AG04450 (cell line): ENCODE results near the gene FPR2. TPM values are rescaled to one million over a fixed set of nuclear protein-coding genes. Genes with fewer than 3 reads are reported as not detected.

ENCODE experiments used
- CTCF ChIA-PET: fragments of 300-600, 350-600 bp; formaldehyde crosslinking; extraction: SDS; loops from one replicate; lab custom pipeline; 2022; ENCODE audit warnings: antibody characterized with exemption, inconsistent platforms; lab: Charles Lee
- POLR2A ChIA-PET: fragments of 350-600 bp; formaldehyde crosslinking; extraction: SDS; loops from one replicate; lab custom pipeline; 2021; ENCODE audit warnings: antibody characterized with exemption, inconsistent platforms; lab: Yijun Ruan, JAX
- DNase-seq: peaks from one replicate; pipeline ENCODE4 v3.0.0-alpha.2; 2011; ENCODE audit warnings: low read depth, low spot score
- H3K27ac ChIP-seq: one replicate; pipeline ENCODE4 v1.5.1; 2012; ENCODE audit warnings: low read depth, low read length, control low read depth
- H3K27me3 ChIP-seq: one replicate; pipeline ENCODE4 v1.6.0; 2012; ENCODE audit warnings: low read length; ENCODE audit not compliant: control insufficient read depth, insufficient read depth
- H3K4me3 ChIP-seq: 2 replicates; pipeline ENCODE4 v1.5.1; 2011; ENCODE audit warnings: mild to moderate bottlenecking, low read depth, low read length, control low read depth
- H3K9me3 ChIP-seq: 2 replicates; pipeline ENCODE4 v1.5.1; 2012; ENCODE audit warnings: low read length; ENCODE audit not compliant: control insufficient read depth, insufficient read depth
- CTCF ChIP-seq: IDR thresholded peaks from 2 replicates; pipeline ENCODE4 v1.5.1; 2011; ENCODE audit warnings: low read depth, low read length, control low read depth, inconsistent platforms
- polyA plus RNA-seq: library from polyadenylated mRNA; depleted of rRNA; stranded (reverse); fragments of >200 nt; gene quantifications from 2 replicates; pipeline ENCODE4 v1.2.3, GENCODE V29; 2011

The FPR2 gene
- polyA plus RNA-seq, 1 experiment, result not detected

- DNase-seq, result no peak
- TF ChIP-seq CTCF, result no peak
- H3K27ac ChIP-seq, result no peak within 1 kb of the TSS
- peaks cover 7% of the 10 kb centered on the region for H3K9me3 ChIP-seq
- ChIA-PET CTCF (no interaction called here), POLR2A (no interaction called here)
- H3K27me3 ChIP-seq, result no peaks in the 10 kb centered on the region
- no peak within 1 kb of the TSS for H3K4me3 ChIP-seq
These were observed 34.0 kb downstream of the FPR2 start, which contains the start of gene FPR3 for GRCh38 chr19:51794885-51795490. Gene FPR3, plus strand, starts transcription at chr19:51795157. Its CDS starts 28,592 bp downstream, at chr19:51823749.

- TF ChIP-seq CTCF, result no peak
- H3K4me3 ChIP-seq, result no peak overlapping the region
- ChIA-PET POLR2A (no interaction called here), CTCF (interaction anchor here (1.5 kb wide), 1 partner anchor 19 kb away, joined by 7 read pairs; no protein-coding TSS in a partner anchor)
- peaks cover 9% of the 10 kb centered on the region for H3K9me3 ChIP-seq
- no peaks in the 10 kb centered on the region for H3K27me3 ChIP-seq
- DNase-seq, result no peak
- no peak overlapping the region for H3K27ac ChIP-seq
These were observed 35.3 kb downstream of the FPR2 start for GRCh38 chr19:51796195-51796679.

GRCh38 chr19:51797480-51797879 lies 36.5 kb downstream of the FPR2 start:
- ChIA-PET POLR2A (no interaction called here), CTCF (no interaction called here)
- TF ChIP-seq CTCF, result no peak
- no peak for DNase-seq
- Histone ChIP-seq H3K27ac (no peak overlapping the region), H3K4me3 (no peak overlapping the region), H3K27me3 (no peaks in the 10 kb centered on the region), H3K9me3 (peaks cover 12% of the 10 kb centered on the region)

- no peak for TF ChIP-seq CTCF
- ChIA-PET CTCF (no interaction called here), POLR2A (no interaction called here)
- no peak overlapping the region for H3K4me3 ChIP-seq
- H3K9me3 ChIP-seq, result peaks cover 12% of the 10 kb centered on the region
- no peak overlapping the region for H3K27ac ChIP-seq
- DNase-seq, result no peak
- H3K27me3 ChIP-seq, result no peaks in the 10 kb centered on the region
These were observed 37.1 kb downstream of the FPR2 start for GRCh38 chr19:51798062-51798461.

DNA sequence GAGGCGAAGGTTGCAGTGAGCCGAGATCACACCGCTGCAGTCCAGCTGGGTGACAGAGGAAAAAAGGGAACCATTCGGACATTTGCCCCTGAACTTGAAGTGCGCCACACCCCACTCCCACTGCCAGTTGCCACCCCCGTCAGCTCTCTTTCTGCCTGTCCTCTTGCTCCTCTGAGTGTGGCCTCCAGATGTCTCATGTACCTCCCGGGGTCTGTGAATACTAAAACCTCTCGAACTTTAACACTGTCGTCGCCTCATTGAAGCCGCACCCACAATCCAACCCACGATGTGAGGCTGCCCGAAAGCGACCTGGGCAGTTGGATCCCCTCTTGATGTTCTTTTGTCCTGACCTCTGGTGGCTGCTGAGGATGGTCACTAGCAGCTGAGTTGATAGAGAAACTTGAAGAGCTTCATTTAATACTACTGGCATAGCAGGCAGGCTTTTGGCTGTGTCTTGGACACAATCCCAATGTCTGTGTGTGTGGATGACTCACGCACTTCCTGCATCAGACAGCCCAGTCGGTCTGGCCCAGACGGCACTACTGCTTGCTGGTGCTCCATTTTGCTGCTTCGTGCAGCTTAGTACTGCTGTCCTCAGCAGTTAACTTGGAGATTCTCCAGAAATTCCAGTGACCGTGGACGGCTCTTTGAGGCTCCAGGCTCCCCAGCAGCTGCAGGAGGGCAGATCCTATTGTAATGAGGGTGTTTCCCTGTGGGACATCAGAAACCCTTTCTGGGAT lies 38.2 kb downstream of the FPR2 start:
- Histone ChIP-seq H3K27me3 (no peaks in the 10 kb centered on the region), H3K27ac (no peak overlapping the region), H3K9me3 (peaks cover 12% of the 10 kb centered on the region), H3K4me3 (peak overlapping the region; percentile 22)
- no peak for TF ChIP-seq CTCF
- DNase-seq, result peak; percentile 76
- ChIA-PET POLR2A (no interaction called here), CTCF (interaction anchor here (0.9 to 1.1 kb wide), 2 partner anchors 21 to 438 kb away, joined by 3 to 4 read pairs; no protein-coding TSS in a partner anchor)
